Measurements from ENCODE around the gene C1QB.

GRCh38 chr1:22607154-22607553, 45.9 kb upstream of the C1QB start:
- no peak for TF ChIP-seq CTCF (IDR thresholded peaks at IDR 0.05)
- no peak for TF ChIP-seq POLR2A (IDR thresholded peaks at IDR 0.05)
- no peak for TF ChIP-seq EP300 (IDR thresholded peaks at IDR 0.05)
